Caki2 (cell line): Measurements from ENCODE around the gene ARHGEF17. TPM values are rescaled to one million over a fixed set of nuclear protein-coding genes. Genes with fewer than 3 reads are reported as not detected.
A peak's percentile ranks its signal among the peaks of the same experiment; 100 is the strongest.
"Not testable (repeated sequence)": the region's sequence is repeated elsewhere in the genome, so short reads cannot be mapped to it uniquely, and the experiment has no call there.

Source experiments
- DNase-seq: peaks from one replicate; pipeline ENCODE4 v3.0.0-alpha.2; 2015; ENCODE audit warnings: low read depth
- in situ Hi-C: cut with HindIII; loops from 2 replicates; pipeline ENCODE4 v1.10.0; 2016; ENCODE audit warnings: low sequenced_read_pairs, low pct_unique_long_range_greater_than_20kb, mixed read lengths
- total RNA-seq: library from RNA; depleted of rRNA; stranded (reverse); fragments of >200 nt; shearing (Covaris generic); gene quantifications from 2 replicates; pipeline ENCODE4 v1.2.3, GENCODE V29; 2014; ENCODE audit warnings: low replicate concordance

The ARHGEF17 gene
- total RNA-seq, 1 experiment from 2014 or later, result 6.0 TPM

DNA sequence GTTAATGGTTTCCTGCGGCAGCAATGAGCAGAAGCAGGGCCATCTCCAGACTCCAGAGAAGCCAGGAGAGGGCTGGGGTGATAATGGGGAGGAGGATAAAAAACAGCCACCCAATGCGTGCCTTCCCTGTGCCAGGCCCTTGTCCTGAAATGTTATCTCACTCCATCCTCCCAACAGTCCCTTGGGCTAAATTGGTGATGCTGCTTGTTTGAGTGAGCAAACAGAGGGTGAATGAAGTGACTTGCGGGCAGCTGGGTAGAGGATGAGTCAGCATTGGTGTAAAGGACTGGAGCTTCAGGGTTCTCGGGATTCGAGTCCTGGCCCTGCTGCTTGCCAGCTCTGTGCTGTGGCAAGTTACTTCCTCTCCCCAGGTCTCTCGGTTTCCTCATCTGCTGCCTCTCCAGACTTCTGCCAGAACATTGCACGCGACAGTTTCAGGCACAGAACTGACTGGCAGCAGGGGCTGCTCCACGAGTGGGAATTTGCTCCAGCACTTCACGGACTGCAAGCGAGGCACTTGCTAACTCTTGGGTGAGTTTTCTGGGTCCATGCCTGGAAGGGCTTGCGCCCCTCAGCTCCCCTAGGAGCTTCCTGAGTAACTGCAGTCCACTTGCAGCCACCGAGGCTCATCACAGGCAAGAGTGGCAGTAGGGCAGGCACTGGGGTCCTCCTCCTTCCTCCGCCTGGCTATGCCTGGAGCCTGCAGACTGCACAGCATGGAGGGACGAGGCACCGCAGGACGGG is 36.0 kb upstream of the ARHGEF17 start, which contains the start of gene P2RY6:
P2RY6 (plus strand) TSS at position 403 of the 744 bp plus-strand sequence. CDS start 24,181 bp downstream, outside the sequence.
- in situ Hi-C loops, result no loop called here
- peak; percentile 28 for DNase-seq

DNA sequence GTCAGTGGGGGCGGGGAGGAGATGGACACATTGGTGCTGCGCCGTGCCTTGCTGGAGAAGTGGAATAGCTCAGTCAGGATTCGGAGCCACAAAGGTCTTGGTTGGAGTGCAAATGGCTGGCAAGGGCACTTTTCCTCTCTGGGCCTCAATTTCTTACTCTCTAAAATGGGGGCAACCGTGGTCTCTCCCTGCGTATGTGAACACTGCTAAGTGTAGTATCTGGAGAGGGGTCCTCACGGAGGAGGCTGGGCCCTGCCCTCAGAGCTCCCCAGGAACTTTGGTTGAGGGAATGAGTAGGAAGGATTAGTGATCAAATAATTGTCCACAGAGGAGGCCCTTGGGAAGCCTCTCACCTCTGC is 35.4 kb upstream of the ARHGEF17 start:
- in situ Hi-C loops, result no loop called here
- no peak for DNase-seq

GRCh38 chr11:73273222-73273895 is 34.7 kb upstream of the ARHGEF17 start:
- in situ Hi-C loops, result no loop called here
- no peak for DNase-seq

GRCh38 chr11:73274191-73274590 is 33.9 kb upstream of the ARHGEF17 start:
- in situ Hi-C loops, DNase-seq: not testable (repeated sequence)

GRCh38 chr11:73274722-73275380 is 33.2 kb upstream of the ARHGEF17 start:
- no peak for DNase-seq
- in situ Hi-C loops, result no loop called here

- no peak for DNase-seq
- in situ Hi-C loops, result no loop called here
Measured at GRCh38 chr11:73275381-73275750, 32.7 kb upstream of the ARHGEF17 start.

GRCh38 chr11:73277467-73277866 is 30.6 kb upstream of the ARHGEF17 start:
- DNase-seq, result no peak
- in situ Hi-C loops, result no loop called here

DNA sequence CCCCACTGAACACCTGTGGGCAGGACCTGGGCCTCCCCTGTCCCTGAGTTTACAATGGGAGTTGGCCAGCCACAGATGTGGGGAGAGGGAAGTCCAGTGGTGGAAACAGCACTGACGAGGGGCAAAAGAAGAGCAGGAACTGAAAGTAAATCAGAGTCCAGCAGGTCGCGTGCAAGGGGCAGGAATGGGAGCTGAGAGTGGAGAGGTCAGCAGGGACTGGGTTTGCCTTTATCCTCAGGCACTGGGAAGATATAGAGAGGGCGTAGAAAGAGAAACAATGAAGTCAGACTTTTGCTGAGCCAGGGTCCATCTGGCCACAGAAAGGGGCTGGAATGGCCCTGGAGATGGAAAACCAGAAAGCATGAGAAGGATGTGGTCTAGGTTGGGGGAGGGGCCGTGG is 27.4 kb upstream of the ARHGEF17 start:
- no peak for DNase-seq
- in situ Hi-C loops, result no loop called here

GRCh38 chr11:73281201-73281741 is 26.8 kb upstream of the ARHGEF17 start:
- DNase-seq, result no peak
- in situ Hi-C loops, result no loop called here

- in situ Hi-C loops, result no loop called here
- no peak for DNase-seq
Measured at GRCh38 chr11:73281796-73282660, 26.0 kb upstream of the ARHGEF17 start.

DNA sequence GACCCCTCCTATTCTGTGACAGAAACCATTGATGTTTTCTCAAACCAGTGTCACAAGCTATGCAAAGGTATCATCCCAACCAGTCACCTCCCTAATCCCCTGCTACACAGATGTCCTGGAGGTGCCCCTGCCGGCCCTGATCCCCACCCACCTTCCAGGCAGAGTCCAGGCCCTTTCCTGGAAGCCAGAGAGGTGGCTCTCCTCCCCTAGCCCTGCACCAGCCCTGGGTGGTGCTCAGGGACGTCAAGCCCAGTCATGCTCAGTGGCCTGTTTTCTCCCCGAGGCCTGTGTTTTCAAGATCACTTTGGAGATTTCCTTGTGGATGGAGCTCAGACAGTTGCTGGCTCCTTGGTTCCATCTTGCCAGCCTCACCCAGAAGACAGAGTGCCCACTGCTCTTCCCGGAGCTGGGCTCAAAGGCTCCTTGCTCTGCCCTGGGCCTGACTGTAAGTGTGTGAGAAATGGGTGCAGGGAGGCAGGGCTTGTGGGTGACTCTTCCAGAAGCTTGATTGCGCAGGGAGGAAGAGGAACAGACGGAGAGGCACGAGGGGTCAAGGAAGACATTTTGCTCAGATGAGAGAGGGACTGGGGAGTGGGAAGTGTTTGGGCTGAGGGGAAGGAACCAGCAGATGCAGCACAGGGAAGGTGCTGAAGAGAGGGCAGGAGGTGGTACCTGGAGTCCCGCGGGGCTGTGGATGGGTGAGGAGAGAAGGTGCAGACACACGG is 24.6 kb upstream of the ARHGEF17 start:
- in situ Hi-C loops, result no loop called here
- no peak for DNase-seq

- in situ Hi-C loops, result no loop called here
Measured at GRCh38 chr11:73284106-73284505, 24.0 kb upstream of the ARHGEF17 start.

GRCh38 chr11:73285721-73286120 is 22.4 kb upstream of the ARHGEF17 start:
- in situ Hi-C loops, result no loop called here
- DNase-seq, result no peak

More at GRCh38 chr11:73284106-73284505, 24.0 kb upstream of the ARHGEF17 start:
- DNase-seq, result no peak

DNA sequence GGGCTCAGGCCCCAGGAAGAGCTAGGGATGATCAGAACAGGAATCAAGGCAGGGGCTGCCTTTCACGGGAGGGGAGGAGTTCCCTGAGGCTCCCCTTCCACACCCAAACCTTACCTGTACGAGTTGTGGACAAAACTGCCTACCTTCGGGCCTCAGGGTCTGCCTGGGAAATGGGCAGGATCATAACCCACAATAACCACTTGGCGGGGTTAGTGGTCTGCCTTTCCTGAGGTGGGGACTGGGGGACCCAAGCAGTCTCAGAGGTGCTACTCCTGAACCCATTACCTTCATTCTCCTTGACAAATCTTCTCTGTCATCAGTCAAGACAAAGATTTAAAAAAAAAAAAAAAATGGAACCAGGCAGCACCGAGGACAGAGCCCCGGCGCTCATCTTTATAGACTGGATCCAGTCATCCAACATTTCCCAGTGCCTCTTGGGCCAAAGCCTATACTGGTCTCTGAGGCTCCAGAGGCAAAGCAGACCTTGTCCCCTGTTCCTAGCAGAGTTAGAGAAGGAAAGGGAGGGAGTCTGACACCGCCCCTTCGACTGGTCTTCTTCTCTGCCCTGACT is 21.8 kb upstream of the ARHGEF17 start:
- DNase-seq, result no peak
- in situ Hi-C loops, result no loop called here

GRCh38 chr11:73287400-73288101 is 20.5 kb upstream of the ARHGEF17 start:
- no peak for DNase-seq
- in situ Hi-C loops, result no loop called here

DNA sequence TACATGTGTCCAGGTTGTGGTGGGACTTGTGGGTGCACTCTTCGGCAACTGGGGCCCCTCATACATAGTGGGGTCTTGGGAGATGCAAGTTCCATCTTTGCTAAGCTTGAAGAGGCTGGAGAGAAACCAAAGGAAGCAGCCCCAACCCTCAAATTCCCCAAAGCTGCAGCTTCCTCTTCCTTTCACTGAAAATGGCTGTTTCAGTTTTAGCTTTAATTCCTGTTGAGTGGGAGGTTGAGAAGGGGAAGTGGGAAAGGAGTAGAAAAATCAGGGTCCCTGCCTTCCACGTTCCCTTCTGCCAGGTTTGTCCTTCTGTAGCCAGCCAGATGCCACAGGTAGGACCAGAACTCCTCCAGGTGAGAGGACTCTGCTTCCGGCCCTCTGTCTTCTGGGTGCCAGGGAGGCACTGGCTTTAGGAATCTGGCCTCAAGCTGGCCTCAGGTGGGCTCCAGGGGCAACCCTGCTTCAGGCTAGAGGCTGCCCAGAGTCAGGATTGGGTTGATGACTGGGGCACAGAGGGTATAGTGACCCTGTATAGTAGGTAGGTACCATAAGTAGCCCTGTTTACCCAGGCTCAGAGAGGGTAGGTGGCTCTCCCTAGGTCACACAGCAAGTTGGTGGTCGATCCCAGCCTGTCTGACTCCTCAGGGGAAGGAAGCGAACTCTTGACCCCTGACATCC is 19.7 kb upstream of the ARHGEF17 start:
- DNase-seq, result no peak

More for the DNA sequence above, 19.7 kb upstream of the ARHGEF17 start:
- in situ Hi-C loops, result no loop called here
